Right lung (tissue), 5 donors: ENCODE data around the gene BTBD9. TPM values are rescaled to one million over a fixed set of nuclear protein-coding genes. Genes with fewer than 3 reads are reported as not detected.
"Not testable (repeated sequence)": the region's sequence is repeated elsewhere in the genome, so short reads cannot be mapped to it uniquely, and the experiment has no call there.

Experiments
- DNase-seq, 2 donors: peaks; one replicate each; pipeline ENCODE4 v3.0.0-alpha.2; 2013
- polyA plus RNA-seq, 5 donors: library from polyadenylated mRNA; unstranded; fragments of 120-200 nt; gene quantifications; one replicate each; pipeline versions ENCODE4 v1.2.1 to v1.2.3, GENCODE V29; 2013; ENCODE audit warnings: inconsistent platforms in 1 of 5, low replicate concordance in 1 of 5; ENCODE audit not compliant: insufficient read length in 5 of 5, insufficient read depth in 1 of 5

BTBD9 gene
- polyA plus RNA-seq, 5 donors, result 12.3 to 16.6 (median 14.2) TPM

DNA sequence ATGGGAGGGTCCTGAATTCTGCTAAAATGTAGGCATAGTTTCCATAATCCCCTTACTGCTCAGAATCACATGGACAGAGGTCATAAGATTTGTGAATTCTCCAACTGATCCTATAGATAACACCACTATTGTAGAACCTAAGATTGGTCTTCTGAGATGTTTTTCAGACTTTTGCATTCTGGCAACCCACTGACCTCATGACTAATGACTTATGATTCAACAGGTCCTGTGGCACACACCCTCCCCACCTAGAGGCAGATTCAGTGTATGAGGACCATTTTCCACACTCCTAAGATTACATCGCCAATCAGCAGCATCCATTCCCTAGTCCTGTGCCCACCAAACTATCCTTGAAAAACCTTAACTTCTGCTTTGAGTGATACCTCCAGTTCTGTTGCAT lies 207.2 kb downstream of the BTBD9 start:
- no peak for DNase-seq

- DNase-seq, result no peak
These were observed 207.7 kb downstream of the BTBD9 start for GRCh38 chr6:38432079-38432478.

GRCh38 chr6:38429546-38429945 lies 210.2 kb downstream of the BTBD9 start:
- DNase-seq, result no peak

GRCh38 chr6:38427492-38428210 lies 212.1 kb downstream of the BTBD9 start:
- DNase-seq, result peak in 1 of 2 donors; percentile 13

GRCh38 chr6:38425788-38426488 lies 213.8 kb downstream of the BTBD9 start:
- not testable (repeated sequence) for DNase-seq

DNA sequence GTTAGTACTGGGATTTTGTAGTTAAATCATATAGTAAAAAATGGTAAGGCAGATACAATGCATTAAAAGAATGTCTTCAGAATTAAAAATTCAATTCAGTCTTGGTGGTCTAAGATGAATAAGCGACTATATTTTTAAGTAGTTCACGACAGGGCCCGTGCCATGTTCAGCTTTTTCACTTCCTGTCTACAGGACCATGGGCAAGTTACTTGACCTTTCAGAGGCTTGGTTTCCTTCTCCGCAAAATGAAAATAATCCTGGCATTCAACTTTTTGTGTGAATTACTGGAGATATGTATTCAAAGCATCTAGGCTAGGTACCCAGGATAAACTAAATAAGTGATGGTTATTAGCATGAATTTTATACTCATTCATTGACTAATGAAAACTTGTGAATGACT lies 216.0 kb downstream of the BTBD9 start:
- DNase-seq, result no peak

- DNase-seq, result no peak
These were observed 219.5 kb downstream of the BTBD9 start for GRCh38 chr6:38420207-38420606.

GRCh38 chr6:38417521-38417920 lies 222.2 kb downstream of the BTBD9 start:
- DNase-seq, result no peak

DNA sequence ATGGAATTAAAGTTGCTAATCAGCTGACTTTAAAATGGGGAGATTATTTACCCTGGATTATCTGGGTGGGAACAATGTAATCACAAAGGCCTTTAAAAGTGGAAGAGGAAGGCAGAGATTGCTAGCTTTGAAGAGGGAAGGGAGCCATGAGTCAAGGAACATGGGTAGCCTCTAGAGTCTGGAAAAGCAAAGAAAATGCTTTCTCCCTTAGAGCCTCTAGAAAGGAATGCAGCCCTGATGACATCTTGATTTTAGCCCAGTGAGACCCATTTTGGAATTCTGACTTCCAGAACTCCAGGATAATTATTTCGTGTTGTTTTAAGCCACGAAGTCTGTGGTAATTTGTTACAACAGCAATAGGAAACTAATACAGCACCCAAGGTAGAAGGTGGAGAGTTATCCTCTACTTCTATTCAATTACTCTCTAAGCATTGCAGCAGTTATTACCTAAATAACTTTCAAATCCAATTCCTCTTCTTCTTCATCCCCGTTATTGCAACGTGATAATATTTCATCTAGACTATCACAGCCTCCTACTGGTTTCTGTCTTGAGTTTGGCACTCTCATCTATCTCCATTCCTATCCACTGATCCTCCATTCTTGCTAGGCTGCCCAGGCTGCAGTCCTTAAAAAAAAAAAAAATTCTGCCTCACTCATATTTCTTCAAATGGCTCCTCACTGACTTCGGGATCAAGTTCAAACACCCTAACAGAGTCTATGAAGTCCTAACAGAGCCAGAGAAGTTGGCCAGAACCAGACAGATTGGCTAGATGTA lies 224.3 kb downstream of the BTBD9 start:
- DNase-seq, result no peak

DNA sequence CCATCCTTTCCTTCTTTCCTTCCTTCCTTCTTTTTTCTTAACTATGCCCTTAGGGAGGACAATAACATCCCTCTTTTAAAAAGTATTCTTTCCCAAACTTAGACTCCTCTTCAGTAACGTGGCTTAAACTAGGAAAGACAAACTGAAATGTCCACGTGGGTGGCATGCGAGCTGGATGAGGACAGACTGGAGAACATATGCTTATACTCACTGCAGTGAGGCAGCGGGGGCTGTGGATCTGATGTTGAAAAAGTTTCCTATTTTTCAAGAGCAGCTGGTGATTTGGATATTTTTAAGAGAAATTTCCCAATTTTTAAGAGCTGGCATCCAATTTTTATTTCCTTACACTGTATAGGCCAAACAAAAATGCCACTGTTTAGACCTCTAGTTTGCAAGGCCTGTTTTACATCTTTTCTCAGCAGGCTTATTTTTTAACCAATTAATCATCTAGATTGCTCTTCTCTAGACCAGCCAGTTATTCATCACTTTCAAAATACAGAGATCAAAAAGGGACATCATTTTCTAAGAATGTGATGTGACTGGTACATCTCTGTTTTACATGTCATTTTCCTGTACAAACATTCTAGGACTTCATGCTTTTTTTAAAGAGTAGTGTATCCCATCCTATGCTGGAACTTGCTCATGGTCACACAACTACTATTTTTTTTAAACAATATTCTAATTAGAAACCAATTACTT lies 226.5 kb downstream of the BTBD9 start:
- peak; percentile 16 to 23 for DNase-seq

DNA sequence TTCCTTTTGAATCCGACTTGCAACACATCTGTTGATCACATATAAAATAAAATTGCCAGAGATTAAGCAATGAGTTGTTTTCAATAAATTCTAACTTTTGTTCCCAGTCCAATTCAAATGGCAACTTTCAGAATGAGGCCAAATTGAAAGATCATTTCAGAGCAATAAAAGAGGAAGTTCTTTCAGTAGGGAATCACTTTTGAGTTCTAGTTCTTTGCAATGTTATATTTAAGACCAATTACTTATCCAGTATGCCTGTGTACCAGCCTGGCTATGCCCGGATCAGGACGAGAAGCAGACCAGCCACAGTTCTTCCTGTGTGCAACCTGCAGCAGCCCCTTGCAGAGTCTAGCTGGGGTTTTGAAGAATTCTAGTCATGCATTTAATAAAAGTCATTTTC lies 232.5 kb downstream of the BTBD9 start:
- DNase-seq, result no peak

GRCh38 chr6:38406096-38406495 lies 233.6 kb downstream of the BTBD9 start:
- no peak for DNase-seq

DNA sequence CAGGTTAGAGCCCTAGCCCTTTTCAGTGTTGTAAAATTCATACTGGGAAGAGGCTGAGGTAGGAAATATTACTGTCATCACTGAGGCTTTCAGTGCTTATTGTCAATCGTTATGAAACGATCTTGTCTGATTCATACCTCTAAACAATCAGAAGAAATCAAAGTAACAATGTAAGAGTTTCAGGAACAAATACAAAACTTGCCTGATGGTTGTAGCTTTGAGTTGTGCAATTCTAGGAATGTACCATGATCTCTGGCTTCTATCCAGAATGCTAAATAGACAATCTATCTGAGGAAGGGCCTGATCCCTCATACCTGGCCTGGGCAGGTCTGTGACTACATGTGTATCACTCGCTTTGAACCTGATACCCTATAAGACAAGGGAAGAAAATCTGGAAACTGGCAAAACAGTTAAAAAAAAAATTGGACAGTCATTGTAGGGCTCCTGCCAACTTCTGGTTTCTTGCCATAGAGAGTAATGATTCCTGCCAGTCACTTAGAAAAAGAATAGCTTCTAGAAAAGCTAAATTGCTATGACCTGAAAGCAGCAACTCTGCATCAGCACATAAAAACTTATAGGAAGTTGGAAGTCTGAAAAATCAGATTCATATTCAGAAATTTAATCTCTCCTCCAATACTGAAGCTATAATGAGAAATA lies 234.7 kb downstream of the BTBD9 start:
- no peak for DNase-seq

DNA sequence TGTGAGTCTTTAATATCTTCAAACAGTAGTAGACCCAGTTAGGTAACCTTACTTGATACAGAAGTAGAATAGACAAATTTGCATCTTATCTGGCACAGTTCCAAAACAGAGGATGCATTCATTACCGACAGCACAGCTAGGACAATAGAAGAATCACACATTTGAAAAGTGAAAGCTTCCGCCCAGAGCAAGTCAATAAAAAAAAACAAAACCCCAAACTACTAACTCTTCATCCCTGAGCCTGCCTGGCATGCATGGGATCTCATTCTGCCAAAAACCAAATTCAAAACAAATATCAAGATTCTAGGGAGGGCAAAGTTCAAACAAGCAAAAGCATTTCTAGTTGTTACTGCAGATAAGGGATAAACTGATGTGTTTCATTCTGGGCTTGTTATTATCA lies 235.4 kb downstream of the BTBD9 start:
- DNase-seq, result no peak

GRCh38 chr6:38403548-38403947 lies 236.2 kb downstream of the BTBD9 start:
- no peak for DNase-seq

GRCh38 chr6:38400764-38401163 lies 239.0 kb downstream of the BTBD9 start:
- DNase-seq, result no peak

DNA sequence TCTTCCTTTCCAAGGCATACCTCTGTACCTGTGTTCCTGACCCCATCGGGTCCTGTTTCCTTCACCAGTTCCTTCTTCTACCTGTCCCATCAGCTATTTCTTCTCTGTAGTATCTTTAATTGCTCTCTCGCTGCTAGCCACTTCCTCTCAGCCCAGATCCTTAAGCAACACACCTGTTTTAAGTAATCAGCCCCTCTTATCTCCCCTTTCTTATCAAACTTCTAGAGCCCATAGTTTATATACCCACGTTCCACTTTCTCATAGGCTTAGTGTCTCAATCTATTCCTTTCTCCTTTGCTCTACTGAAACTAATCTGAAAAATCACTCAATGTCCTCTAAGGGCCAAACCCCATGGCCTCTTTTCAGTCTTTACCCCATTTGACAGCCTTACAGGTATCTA lies 239.6 kb downstream of the BTBD9 start:
- no peak for DNase-seq

GRCh38 chr6:38396209-38396608 lies 243.5 kb downstream of the BTBD9 start:
- DNase-seq, result no peak

DNA sequence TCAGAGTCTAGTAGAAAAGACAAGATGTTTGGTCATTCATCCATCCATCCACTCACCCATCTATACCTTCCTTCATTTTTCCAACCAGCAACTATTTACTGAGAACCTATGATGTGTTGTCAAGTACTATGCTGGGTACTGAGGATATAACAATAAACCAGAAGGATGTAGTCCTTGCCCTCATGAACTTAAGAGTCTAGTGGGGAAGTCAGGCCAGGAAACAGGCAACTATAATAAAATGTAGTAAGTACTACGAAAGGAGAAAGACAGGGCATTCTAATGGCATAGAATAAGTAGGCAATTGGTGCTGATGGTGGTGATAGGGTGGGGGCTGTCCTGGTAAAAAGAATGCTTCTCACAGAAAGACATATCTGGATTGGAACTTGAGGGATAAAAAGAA lies 245.7 kb downstream of the BTBD9 start:
- no peak for DNase-seq

GRCh38 chr6:38391626-38392579 lies 247.8 kb downstream of the BTBD9 start:
- DNase-seq, result no peak
